ENCODE results near the gene PPP1R15A.

The PPP1R15A gene

GRCh38 chr19:48920949-48921348 lies 48.7 kb downstream of the PPP1R15A start:
- no peak for DNase-seq (ENCODE audit: low read depth)
- TF ChIP-seq CTCF (IDR thresholded peaks at IDR 0.05; ENCODE audit: insufficient read depth, low read depth, low read length, missing control alignments) = no peak
- no peak overlapping the region for H3K4me3 ChIP-seq (ENCODE audit: low read length)

- TF ChIP-seq CTCF (IDR thresholded peaks at IDR 0.05; ENCODE audit: insufficient read depth, low read depth, low read length, missing control alignments) = no peak
- no peak for DNase-seq (ENCODE audit: low read depth)
- no peak overlapping the region for H3K4me3 ChIP-seq (ENCODE audit: low read length)
Measured at GRCh38 chr19:48921721-48922500, 49.7 kb downstream of the PPP1R15A start.

GRCh38 chr19:48922548-48923490 lies 50.6 kb downstream of the PPP1R15A start:
- no peak overlapping the region for H3K4me3 ChIP-seq (ENCODE audit: low read length)
- DNase-seq (ENCODE audit: low read depth) = no peak
- no peak for TF ChIP-seq CTCF (IDR thresholded peaks at IDR 0.05; ENCODE audit: insufficient read depth, low read depth, low read length, missing control alignments)

GRCh38 chr19:48925240-48925843 lies 53.1 kb downstream of the PPP1R15A start:
- H3K4me3 ChIP-seq (ENCODE audit: low read length) = no peak overlapping the region
- TF ChIP-seq CTCF (IDR thresholded peaks at IDR 0.05; ENCODE audit: insufficient read depth, low read depth, low read length, missing control alignments) = no peak
- DNase-seq (ENCODE audit: low read depth) = peak; percentile 95
